ENCODE measurements around the gene MPO. TPM values are rescaled to one million over a fixed set of nuclear protein-coding genes. Genes with fewer than 3 reads are reported as not detected.

The MPO gene
- total and polyA plus RNA-seq, 2 of the 4 experiments (the other 2 are of a cell fraction): not detected

GRCh38 chr17:58272367-58273280 lies 8.1 kb downstream of the MPO start:
- Histone ChIP-seq H3K14ac (replicated peaks; ENCODE audit: low read depth, low read length) (no peak overlapping the region), H3K9me3 (ENCODE audit: control insufficient read depth, insufficient read depth, low read length) (no peaks in the 10 kb centered on the region), H3K4me1 (ENCODE audit: control insufficient read depth, insufficient read depth, low read length) (no peaks in the 10 kb centered on the region), H3K27me3 (ENCODE audit: control insufficient read depth, insufficient read depth, low read length) (peaks cover 2% of the 10 kb centered on the region), H3K9ac (ENCODE audit: low read depth, low read length) (no peak overlapping the region), H2BK5ac (ENCODE audit: low read depth, low read length, poor library complexity, severe bottlenecking) (no peak overlapping the region), H2BK20ac (ENCODE audit: low read depth, low read length) (no peak overlapping the region), H2BK120ac (ENCODE audit: low read depth, low read length) (no peak overlapping the region), H3K4ac (ENCODE audit: low read depth, low read length) (no peak overlapping the region), H2AK9ac (replicated peaks; ENCODE audit: low read depth, low read length, poor library complexity) (no peak overlapping the region), H2BK15ac (ENCODE audit: low read depth, low read length) (no peak overlapping the region), H3K18ac (ENCODE audit: low read depth, low read length) (no peak overlapping the region), H3K4me3 (ENCODE audit: insufficient read depth, low read depth, low read length) (no peak overlapping the region), H4K5ac (ENCODE audit: low read depth, low read length) (no peak overlapping the region), H4K8ac (ENCODE audit: low read depth in 2 of 2, low read length in 2 of 2) (no peak overlapping the region), H3K9me1 (ENCODE audit: insufficient read depth, low read length) (no peaks in the 10 kb centered on the region), H3K36me3 (ENCODE audit: control insufficient read depth, insufficient read depth, low read length) (no peaks in the 10 kb centered on the region), H2AK5ac (ENCODE audit: low read depth, low read length) (no peak overlapping the region), H2AFZ (replicated peaks; ENCODE audit: low read length, poor library complexity) (no peak overlapping the region), H4K91ac (ENCODE audit: insufficient read depth, low read depth, low read length) (no peak overlapping the region), H3K56ac (ENCODE audit: extremely low read depth, insufficient read depth, low read length) (no peak overlapping the region), H3K79me1 (ENCODE audit: low read depth in 1 of 2, low read length in 2 of 2) (no peaks in the 10 kb centered on the region), H4K20me1 (ENCODE audit: insufficient read depth, low read length) (no peaks in the 10 kb centered on the region), H3K27ac (ENCODE audit: insufficient read depth, low read length) (no peak overlapping the region), H3K4me2 (ENCODE audit: low read depth, low read length) (no peak overlapping the region), H3K23ac (ENCODE audit: low read depth, low read length) (no peak overlapping the region)
- no peak for ATAC-seq (ENCODE audit: low read depth)
- in situ Hi-C loops (cut with MboI; ENCODE audit: low sequenced_read_pairs) (no loop called here), dilution Hi-C loops (cut with HindIII; ENCODE audit: low sequenced_read_pairs, unreplicated experiment) (no loop called here), intact Hi-C loops (cut with micrococcal nuclease) (no loop called here)
- TF ChIP-seq RAD21 (IDR thresholded peaks at IDR 0.05; ENCODE audit: low read length) (no peak), CEBPB (IDR thresholded peaks at IDR 0.05; ENCODE audit: low read depth, low read length) (no peak), POLR2A (IDR thresholded peaks at IDR 0.05; ENCODE audit: low read depth, low read length) (no peak), USF2 (IDR thresholded peaks at IDR 0.05; ENCODE audit: low read depth, low read length) (no peak), BHLHE40 (IDR thresholded peaks at IDR 0.05; ENCODE audit: low read depth, low read length) (no peak), MXI1 (IDR thresholded peaks at IDR 0.05; ENCODE audit: borderline replicate concordance, low read depth, low read length) (no peak), SMC3 (IDR thresholded peaks at IDR 0.05; ENCODE audit: low read depth, low read length) (no peak), CHD1 (IDR thresholded peaks at IDR 0.05; ENCODE audit: low read depth, low read length) (no peak), ELK1 (IDR thresholded peaks at IDR 0.05; ENCODE audit: borderline replicate concordance, low read depth, low read length) (no peak), NFE2L2 (IDR thresholded peaks at IDR 0.05; ENCODE audit: low read depth, low read length) (no peak), RFX5 (IDR thresholded peaks at IDR 0.05; ENCODE audit: low read depth, low read length) (no peak)
- WGBS, 2 experiments (ENCODE audit: extremely low coverage in 2 of 2, insufficient read length in 1 of 2): 68% methylated on average over 3 of the region's 12 CpGs; no CpG with 5 or more reads in 1 of the 2 experiments
- ChIA-PET POLR2A (ENCODE audit: unreplicated experiment) (no interaction called here), CTCF (no interaction called here)
- BruUV-seq (replicated peaks): no TSS peak
- DNase-seq: no peak
